Putamen (tissue), 1 donor: ENCODE results near the gene LDLRAD3.
"Not testable (repeated sequence)": the region's sequence is repeated elsewhere in the genome, so short reads cannot be mapped to it uniquely, and the experiment has no call there.

ENCODE experiments used
- DNase-seq: peaks from one replicate; pipeline ENCODE4 v3.0.0-alpha.2; 2016; ENCODE audit warnings: low spot score

Gene LDLRAD3

GRCh38 chr11:36164506-36165250 is 220.8 kb downstream of the LDLRAD3 start:
- DNase-seq = no peak

DNA sequence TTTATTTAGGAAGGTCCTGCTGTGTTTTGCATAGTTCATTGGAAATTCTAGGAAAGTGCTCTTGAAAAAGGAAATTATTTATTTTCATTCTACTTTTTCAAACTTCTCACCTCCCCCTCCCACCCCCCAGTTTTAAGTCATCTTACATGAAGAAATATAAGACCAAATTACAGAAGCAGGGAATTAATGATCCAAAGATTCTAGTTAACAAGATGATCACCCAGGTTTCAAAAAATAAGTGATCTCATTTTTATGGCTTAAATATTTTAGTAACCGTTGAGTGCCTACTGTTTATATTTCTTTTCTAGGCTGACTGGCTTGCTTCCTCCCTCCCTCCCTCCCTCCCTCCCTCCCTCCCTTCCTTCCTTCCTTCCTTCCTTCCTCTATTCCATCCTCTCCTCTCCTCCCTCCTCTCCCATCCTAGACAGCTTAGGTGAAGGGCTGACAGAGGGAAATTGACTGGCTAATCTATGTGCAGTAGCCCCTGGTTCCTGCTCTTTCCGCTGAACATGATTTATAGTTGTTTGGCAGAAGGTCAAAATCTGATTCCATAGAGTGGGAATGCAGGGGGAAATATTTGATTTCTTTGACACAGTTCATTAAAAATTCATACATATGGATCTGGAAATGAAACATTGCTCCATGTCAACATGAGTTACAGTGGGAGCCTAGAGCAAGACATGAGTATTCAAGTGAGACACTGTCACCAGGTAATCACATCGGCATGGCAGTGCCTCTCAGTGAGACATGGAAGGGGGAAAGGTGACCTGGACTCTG is 221.9 kb downstream of the LDLRAD3 start:
- no peak for DNase-seq

- no peak for DNase-seq
Observed at GRCh38 chr11:36167073-36167472, 223.2 kb downstream of the LDLRAD3 start.

DNA sequence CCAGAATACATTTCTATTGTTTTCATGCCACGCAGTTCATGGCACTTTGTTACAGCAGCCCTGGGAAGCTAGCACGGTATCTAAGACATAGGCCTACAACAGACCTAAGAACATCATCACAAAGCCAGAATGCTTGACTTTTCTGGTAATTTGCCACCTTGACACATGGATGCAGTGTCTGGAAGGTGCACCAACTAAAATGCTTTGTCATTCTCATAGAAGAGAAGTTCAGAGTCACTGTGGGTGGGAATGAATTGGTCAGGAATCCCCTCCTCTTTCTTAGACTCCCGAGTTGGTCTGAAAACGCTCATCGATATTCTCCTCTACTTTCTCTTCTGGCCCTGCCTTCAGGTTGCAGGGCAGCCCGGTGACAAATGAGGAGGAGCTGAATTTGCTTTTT is 223.9 kb downstream of the LDLRAD3 start:
- no peak for DNase-seq

DNA sequence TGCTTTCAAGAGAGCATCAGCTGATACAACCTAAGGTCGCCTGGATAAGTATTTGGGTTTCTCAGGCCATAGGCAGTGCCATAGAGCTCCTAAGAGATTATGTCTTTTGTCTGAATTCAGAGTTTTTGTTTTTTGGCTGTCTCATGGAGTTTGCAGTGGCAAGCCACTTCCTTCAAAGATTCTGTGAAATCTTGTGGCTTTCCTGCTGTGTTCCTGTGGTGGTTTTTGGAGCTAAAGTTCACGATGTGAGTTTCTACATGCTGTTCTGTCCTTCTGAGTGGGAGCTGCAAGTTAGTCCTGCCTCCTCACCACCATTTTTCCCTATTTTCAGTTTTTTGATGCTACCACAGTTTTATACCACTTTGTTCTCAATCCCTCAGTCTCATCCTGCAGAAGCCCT is 234.0 kb downstream of the LDLRAD3 start:
- no peak for DNase-seq

GRCh38 chr11:36186340-36187175 is 242.7 kb downstream of the LDLRAD3 start:
- DNase-seq = no peak

DNA sequence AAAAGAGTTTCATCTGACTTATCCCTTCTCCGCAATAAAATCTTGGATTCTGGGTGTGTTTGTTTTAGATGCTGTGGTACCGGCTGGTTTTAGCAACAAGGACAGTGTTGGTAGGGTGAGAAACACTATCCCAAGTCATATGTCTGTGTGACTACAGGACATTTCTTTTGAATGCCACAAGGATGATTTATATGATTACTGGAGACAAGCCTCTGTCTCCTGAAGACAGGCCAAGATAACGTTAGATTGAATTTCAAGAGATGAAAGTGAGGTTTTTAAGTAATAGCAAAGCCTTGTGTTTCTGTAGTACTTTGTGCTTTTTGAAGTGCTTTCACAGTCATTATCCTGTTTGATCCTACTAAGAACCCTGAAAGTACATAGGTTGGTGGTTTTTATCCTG is 243.8 kb downstream of the LDLRAD3 start:
- DNase-seq = no peak

DNA sequence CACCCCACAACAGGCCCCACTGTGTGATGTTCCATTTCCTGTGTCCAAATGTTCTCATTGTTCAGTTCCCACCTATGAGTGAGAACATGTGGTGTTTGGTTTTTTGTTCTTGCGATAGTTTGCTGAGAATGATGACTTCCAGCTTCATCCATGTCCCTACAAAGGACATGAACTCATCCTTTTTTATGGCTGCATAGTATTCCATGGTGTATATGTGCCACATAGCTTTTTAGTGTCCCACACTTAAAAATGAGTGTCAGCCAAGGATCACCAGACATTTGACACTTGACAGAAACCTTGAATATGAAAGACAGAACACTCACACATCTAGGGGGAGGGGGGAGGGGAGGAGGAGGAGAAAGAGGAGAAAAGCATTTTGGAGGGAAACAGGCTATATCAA is 245.9 kb downstream of the LDLRAD3 start:
- not testable (repeated sequence) for DNase-seq

GRCh38 chr11:36191941-36192340 is 248.1 kb downstream of the LDLRAD3 start:
- no peak for DNase-seq

- no peak for DNase-seq
Observed at GRCh38 chr11:36192425-36193289, 248.8 kb downstream of the LDLRAD3 start.

GRCh38 chr11:36193290-36193619 is 249.4 kb downstream of the LDLRAD3 start:
- no peak for DNase-seq

DNA sequence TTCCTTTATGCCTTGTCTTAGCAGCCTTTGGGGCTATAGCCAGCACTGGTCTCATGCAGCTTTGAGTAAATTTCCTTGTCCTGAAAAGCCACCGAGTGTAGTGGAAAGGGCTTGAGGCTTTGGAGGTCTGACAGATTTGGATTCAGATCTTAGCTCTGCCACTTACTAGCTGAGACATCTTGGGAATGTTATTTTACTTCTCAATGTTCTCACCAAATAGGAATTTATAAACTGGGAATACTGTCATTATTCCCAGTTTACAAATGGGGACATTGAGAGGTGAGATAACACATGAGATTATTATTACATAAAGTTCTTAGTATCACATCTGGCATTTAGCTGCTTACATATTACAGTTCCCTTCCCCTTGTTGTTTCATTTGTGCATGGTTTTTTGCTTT is 249.9 kb downstream of the LDLRAD3 start:
- DNase-seq = no peak

GRCh38 chr11:36195496-36196354 is 251.9 kb downstream of the LDLRAD3 start:
- DNase-seq = no peak

GRCh38 chr11:36196411-36196998 is 252.6 kb downstream of the LDLRAD3 start:
- no peak for DNase-seq

DNA sequence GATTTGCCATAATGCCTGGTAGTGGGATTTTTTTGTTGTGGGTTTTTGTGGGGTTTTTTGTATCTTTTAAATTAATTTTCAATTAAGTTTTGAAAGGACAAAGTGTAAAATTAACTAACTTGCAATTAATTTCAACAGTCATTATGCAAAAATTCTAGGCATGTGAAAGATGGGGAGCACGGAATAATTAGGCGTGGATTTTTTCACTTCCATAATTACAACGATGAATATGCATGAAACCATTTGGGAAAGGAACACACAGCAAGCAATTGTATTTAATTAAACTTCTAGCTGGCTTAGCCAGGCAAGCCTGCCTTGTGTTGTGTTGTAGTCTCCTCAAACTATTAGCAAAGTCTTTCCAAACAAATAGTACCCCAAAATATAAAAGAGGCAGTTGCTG is 257.5 kb downstream of the LDLRAD3 start:
- no peak for DNase-seq

- DNase-seq = no peak
Observed at GRCh38 chr11:36205536-36205935, 261.7 kb downstream of the LDLRAD3 start.

- DNase-seq = no peak
Observed at GRCh38 chr11:36210529-36210928, 266.7 kb downstream of the LDLRAD3 start.

DNA sequence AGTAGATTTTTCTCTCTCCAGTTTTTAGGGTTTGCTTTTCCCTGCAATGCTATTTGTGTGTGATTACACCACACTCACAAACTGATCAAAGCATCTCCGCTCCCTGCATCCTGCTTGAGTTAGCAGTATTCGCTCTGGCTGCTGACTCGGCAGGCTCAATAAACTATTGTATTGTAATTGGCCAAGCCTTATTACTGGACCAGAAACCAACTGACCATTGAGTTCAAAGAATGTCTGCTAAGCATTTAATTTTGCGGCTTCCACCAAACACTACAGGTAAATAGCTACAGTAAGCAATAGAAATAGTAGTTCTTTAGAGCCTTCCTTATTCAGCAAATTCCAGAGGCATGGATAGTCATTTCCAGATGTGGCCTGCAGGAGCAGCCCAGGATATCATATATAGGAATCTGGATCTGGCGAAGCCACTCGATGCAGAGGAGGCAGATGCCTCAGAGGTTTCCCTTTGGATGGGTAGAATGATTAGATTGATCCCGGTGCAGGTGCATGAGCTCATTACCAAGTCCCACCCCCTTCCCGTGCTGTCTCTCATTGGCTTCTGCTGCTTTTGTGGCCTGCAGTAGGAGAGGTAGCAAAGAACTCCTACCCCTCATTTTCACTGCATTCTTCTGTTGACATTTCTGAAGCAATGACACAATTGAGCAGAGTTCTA is 268.0 kb downstream of the LDLRAD3 start:
- DNase-seq = no peak

GRCh38 chr11:36212564-36213392 is 268.9 kb downstream of the LDLRAD3 start:
- DNase-seq = peak; percentile 61
